ENCODE measurements around the gene GLP1R.

Gene GLP1R

GRCh38 chr6:39047434-39048327 lies 900 bp upstream of the GLP1R start:
- no peak for DNase-seq

GRCh38 chr6:39049575-39050283 lies 1.1 kb downstream of the GLP1R start:
- DNase-seq, result no peak

- no peak for DNase-seq
Observed at GRCh38 chr6:39050453-39051112, 2.0 kb downstream of the GLP1R start.

- no peak for DNase-seq
Observed at GRCh38 chr6:39051399-39052122, 3.0 kb downstream of the GLP1R start.

GRCh38 chr6:39053016-39053624 lies 4.5 kb downstream of the GLP1R start:
- no peak for DNase-seq

- DNase-seq, result no peak
Observed at GRCh38 chr6:39053854-39054576, 5.4 kb downstream of the GLP1R start.

GRCh38 chr6:39054577-39055142 lies 6.1 kb downstream of the GLP1R start:
- no peak for DNase-seq

GRCh38 chr6:39055661-39056060 lies 7.1 kb downstream of the GLP1R start:
- DNase-seq, result no peak

- DNase-seq, result no peak
Observed at GRCh38 chr6:39056191-39056590, 7.6 kb downstream of the GLP1R start.

- DNase-seq, result no peak
Observed at GRCh38 chr6:39056681-39057080, 8.1 kb downstream of the GLP1R start.

GRCh38 chr6:39057251-39058155 lies 8.9 kb downstream of the GLP1R start:
- DNase-seq, result no peak

GRCh38 chr6:39058471-39059147 lies 10.0 kb downstream of the GLP1R start:
- no peak for DNase-seq

- no peak for DNase-seq
Observed at GRCh38 chr6:39059496-39060310, 11.1 kb downstream of the GLP1R start.

GRCh38 chr6:39060467-39061160 lies 12.0 kb downstream of the GLP1R start:
- no peak for DNase-seq

GRCh38 chr6:39061182-39061581 lies 12.6 kb downstream of the GLP1R start:
- no peak for DNase-seq

GRCh38 chr6:39061588-39061987 lies 13.0 kb downstream of the GLP1R start:
- no peak for DNase-seq

GRCh38 chr6:39062014-39062740 lies 13.6 kb downstream of the GLP1R start:
- no peak for DNase-seq

All from activated naive CD4-positive, alpha-beta T cell treated with anti-CD3 and anti-CD28 coated beads, Interleukin-2, amount 50 U/mL, for 16 hours (primary cell).